SK-N-SH treated with all-trans-retinoic acid at 6 μM for 48 hours (cell line): ENCODE measurements around the gene BOLA3.

Experiments used
- ATAC-seq: fragments of 200-7000 bp; cut with Tn5 transposase; 3 replicates; pipeline ENCODE4 v1.9.1; 2020; ENCODE audit warnings: mild to moderate bottlenecking, moderate library complexity
- ARNTL ChIP-seq: fragments of 450-650 bp; formaldehyde crosslinking; IDR thresholded peaks from 2 replicates; pipeline ENCODE4 v1.5.0; 2020; ENCODE audit warnings: low read depth, mild to moderate bottlenecking, moderate library complexity, borderline replicate concordance
- BACH2 ChIP-seq: fragments of 250-450 bp; sonication (Bioruptor Pico); IDR thresholded peaks from 2 replicates; pipeline ENCODE4 v1.9.0; 2021; ENCODE audit warnings: mild to moderate bottlenecking, borderline replicate concordance
- ESRRG ChIP-seq: fragments of 250-450 bp; sonication (Bioruptor Pico); IDR thresholded peaks from 2 replicates; pipeline ENCODE4 v1.6.1; 2021; ENCODE audit warnings: mild to moderate bottlenecking
- ISL1 ChIP-seq: fragments of 250-450 bp; sonication (Bioruptor Pico); IDR thresholded peaks from 2 replicates; pipeline ENCODE4 v2.1.2; 2022; ENCODE audit warnings: mild to moderate bottlenecking, moderate library complexity
- OSR1 ChIP-seq: fragments of 250-450 bp; sonication (Bioruptor Pico); IDR thresholded peaks from 2 replicates; pipeline ENCODE4 v1.8.0; 2022; ENCODE audit warnings: moderate library complexity, mild to moderate bottlenecking, inconsistent platforms
- PPARA ChIP-seq: fragments of 250-450 bp; sonication (Bioruptor Pico); IDR thresholded peaks from 2 replicates; pipeline ENCODE4 v1.5.0; 2020; ENCODE audit warnings: mild to moderate bottlenecking, borderline replicate concordance
- RARB ChIP-seq: fragments of 250-450 bp; sonication (Bioruptor Pico); IDR thresholded peaks from 2 replicates; pipeline ENCODE4 v1.8.0; 2021; ENCODE audit warnings: mild to moderate bottlenecking, moderate library complexity
- SNAI2 ChIP-seq: fragments of 250-450 bp; sonication (Bioruptor Pico); IDR thresholded peaks from 2 replicates; pipeline ENCODE4 v1.5.0; 2020; ENCODE audit warnings: mild to moderate bottlenecking, moderate library complexity
- TCF4 ChIP-seq: fragments of 250-450 bp; sonication (Bioruptor Pico); IDR thresholded peaks from 2 replicates; pipeline ENCODE4 v1.8.0; 2021; ENCODE audit warnings: mild to moderate bottlenecking, moderate library complexity, borderline replicate concordance
- TOX ChIP-seq: fragments of 250-450 bp; sonication (Bioruptor Pico); IDR thresholded peaks from 2 replicates; pipeline ENCODE4 v1.8.0; 2021; ENCODE audit warnings: mild to moderate bottlenecking, moderate library complexity, borderline replicate concordance
- ZFP3 ChIP-seq: fragments of 250-450 bp; sonication (Bioruptor Pico); IDR thresholded peaks from 2 replicates; pipeline ENCODE4 v1.5.0; 2020; ENCODE audit warnings: mild to moderate bottlenecking, moderate library complexity
- ZFP30 ChIP-seq: fragments of 450-650 bp; formaldehyde crosslinking; IDR thresholded peaks from 2 replicates; pipeline ENCODE4 v1.5.0; 2022; ENCODE audit warnings: mild to moderate bottlenecking, moderate library complexity
- ZNF565 ChIP-seq: fragments of 450-650 bp; formaldehyde crosslinking; conservative IDR thresholded peaks from 2 replicates; pipeline ENCODE4 v1.5.0; 2020; ENCODE audit warnings: low read depth, mild to moderate bottlenecking, moderate library complexity
- ZNF70 ChIP-seq: fragments of 450-650 bp; formaldehyde crosslinking; IDR thresholded peaks from 2 replicates; pipeline ENCODE4 v1.5.0; 2020; ENCODE audit warnings: mild to moderate bottlenecking, moderate library complexity
- ZNF8 ChIP-seq: fragments of 450-650 bp; formaldehyde crosslinking; IDR thresholded peaks from 2 replicates; pipeline ENCODE4 v1.5.0; 2020; ENCODE audit warnings: mild to moderate bottlenecking, moderate library complexity
- TF ChIP-seq, protein P1 (sequence below): fragments of 250-450 bp; sonication (Bioruptor Pico); IDR thresholded peaks from 2 replicates; pipeline ENCODE4 v1.8.0; 2020; ENCODE audit warnings: mild to moderate bottlenecking, moderate library complexity, borderline replicate concordance
- TF ChIP-seq, protein P2 (sequence below): fragments of 250-450 bp; sonication (Bioruptor Pico); IDR thresholded peaks from 2 replicates; pipeline ENCODE4 v1.5.1; 2021; ENCODE audit warnings: mild to moderate bottlenecking, moderate library complexity
- TF ChIP-seq, protein P3 (sequence below): fragments of 250-450 bp; sonication (Bioruptor Pico); IDR thresholded peaks from 2 replicates; pipeline ENCODE4 v1.8.0; 2021; ENCODE audit warnings: low read depth, mild to moderate bottlenecking, moderate library complexity, borderline replicate concordance
- TF ChIP-seq, protein P4 (sequence below): fragments of 250-450 bp; sonication (Bioruptor Pico); IDR thresholded peaks from 2 replicates; pipeline ENCODE4 v1.5.0; 2020; ENCODE audit warnings: mild to moderate bottlenecking, moderate library complexity

Gene BOLA3

DNA sequence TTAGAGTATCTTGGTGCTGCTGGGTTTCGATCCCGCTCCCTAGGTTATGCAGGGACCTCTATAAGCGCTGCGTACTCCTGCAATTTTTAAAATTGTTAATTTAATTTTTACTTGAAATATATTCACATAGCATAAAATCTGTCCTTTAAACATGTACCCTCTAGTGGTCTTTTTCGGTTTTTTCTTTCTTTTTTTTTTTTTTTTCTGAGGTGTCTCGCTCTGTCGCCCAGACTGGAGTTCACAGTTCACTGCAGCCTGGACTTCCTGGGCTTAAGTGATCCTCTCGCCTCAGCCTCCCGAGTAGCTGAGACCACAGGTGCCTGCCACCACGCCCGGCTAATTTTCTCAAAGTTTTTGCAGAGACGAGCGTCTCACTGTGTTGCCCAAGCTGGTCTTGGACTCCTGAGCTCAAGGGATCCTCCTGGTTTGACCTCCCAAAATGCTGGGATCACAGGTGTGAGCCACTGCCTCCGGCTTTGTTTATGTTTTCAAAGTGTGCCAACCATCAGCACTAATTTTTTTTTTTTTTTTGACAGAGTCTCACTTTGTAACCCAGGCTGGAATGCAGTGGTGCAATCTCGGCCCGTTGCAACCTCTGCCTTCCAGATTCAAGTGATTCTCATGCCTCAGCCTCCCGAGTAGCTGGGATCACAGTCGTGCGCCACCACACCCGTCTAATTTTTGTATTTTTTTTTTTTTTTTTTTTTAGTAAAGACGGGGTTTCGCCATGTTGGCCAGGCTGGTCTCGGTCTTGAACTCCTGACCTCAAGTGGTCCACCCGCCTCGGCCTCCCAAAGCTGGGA lies 31.6 kb upstream of the BOLA3 start:
- peak; percentile 30 for ATAC-seq
- TF ChIP-seq OSR1 (CRISPR knock-in tag) (no peak), ESRRG (CRISPR knock-in tag) (no peak), PPARA (CRISPR knock-in tag) (no peak), ARNTL (CRISPR knock-in tag) (no peak), TCF4 (no peak)
- TF ChIP-seq, protein P1, sequence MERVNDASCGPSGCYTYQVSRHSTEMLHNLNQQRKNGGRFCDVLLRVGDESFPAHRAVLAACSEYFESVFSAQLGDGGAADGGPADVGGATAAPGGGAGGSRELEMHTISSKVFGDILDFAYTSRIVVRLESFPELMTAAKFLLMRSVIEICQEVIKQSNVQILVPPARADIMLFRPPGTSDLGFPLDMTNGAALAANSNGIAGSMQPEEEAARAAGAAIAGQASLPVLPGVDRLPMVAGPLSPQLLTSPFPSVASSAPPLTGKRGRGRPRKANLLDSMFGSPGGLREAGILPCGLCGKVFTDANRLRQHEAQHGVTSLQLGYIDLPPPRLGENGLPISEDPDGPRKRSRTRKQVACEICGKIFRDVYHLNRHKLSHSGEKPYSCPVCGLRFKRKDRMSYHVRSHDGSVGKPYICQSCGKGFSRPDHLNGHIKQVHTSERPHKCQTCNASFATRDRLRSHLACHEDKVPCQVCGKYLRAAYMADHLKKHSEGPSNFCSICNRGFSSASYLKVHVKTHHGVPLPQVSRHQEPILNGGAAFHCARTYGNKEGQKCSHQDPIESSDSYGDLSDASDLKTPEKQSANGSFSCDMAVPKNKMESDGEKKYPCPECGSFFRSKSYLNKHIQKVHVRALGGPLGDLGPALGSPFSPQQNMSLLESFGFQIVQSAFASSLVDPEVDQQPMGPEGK (CRISPR knock-in tag) = no peak
- TF ChIP-seq, protein P2, sequence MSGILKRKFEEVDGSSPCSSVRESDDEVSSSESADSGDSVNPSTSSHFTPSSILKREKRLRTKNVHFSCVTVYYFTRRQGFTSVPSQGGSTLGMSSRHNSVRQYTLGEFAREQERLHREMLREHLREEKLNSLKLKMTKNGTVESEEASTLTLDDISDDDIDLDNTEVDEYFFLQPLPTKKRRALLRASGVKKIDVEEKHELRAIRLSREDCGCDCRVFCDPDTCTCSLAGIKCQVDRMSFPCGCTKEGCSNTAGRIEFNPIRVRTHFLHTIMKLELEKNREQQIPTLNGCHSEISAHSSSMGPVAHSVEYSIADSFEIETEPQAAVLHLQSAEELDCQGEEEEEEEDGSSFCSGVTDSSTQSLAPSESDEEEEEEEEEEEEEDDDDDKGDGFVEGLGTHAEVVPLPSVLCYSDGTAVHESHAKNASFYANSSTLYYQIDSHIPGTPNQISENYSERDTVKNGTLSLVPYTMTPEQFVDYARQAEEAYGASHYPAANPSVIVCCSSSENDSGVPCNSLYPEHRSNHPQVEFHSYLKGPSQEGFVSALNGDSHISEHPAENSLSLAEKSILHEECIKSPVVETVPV (CRISPR knock-in tag) = no peak

DNA sequence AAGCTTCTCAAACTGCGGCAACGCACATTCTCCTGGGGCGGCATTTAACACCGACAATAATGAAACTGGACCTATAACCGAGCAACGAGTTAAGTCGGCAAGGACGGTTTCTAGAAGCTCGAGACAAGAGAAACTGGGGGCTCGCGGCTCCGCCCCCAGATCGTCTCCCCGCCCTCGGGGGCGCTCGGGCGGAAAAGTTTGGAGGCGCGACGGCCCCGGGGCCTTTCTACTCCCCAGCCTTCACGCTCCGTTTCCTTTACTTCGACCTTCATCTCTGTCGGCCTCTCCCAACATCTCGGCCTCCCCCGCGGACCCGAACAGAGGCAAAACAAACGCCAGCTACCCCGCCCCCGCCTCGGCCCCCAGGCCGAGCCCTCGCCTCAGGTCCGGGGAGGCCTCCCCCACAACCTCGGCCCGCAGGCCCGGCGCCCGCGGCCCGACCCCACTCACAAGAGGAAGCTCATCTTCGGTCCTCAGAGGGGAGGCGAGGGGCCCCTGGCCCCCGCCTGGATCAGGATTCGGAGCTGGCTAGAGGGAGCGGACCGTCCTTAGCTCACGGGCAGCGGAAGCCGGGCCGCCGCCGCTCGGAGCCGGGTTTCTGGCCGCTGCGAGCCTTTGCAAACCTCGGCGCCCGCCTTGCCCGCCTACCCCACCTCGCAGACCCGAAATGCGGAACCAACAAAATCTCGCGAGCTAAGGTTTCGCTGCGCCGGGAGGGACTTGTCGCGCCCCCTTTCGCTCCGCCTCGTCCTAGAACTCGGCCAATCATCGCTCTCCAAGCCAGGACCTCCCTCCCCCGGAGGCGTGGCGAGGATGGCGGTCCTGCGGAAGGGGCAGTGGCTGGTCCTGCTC lies 30.7 kb upstream of the BOLA3 start, which contains the start of gene MOB1A:
MOB1A (minus strand) TSS at position 669 of the 852 bp plus-strand sequence; CDS start at position 464, 205 bp downstream.
- TF ChIP-seq OSR1 (CRISPR knock-in tag) = no peak
- TF ChIP-seq SNAI2 (CRISPR knock-in tag) = no peak
- 0 out of 2 replicates have a peak, but pooled peaks have one; percentile 65 for TF ChIP-seq ZFP3
- TF ChIP-seq, protein P1 (CRISPR knock-in tag) = peak; percentile 82
- peak; percentile 98 for ATAC-seq

DNA sequence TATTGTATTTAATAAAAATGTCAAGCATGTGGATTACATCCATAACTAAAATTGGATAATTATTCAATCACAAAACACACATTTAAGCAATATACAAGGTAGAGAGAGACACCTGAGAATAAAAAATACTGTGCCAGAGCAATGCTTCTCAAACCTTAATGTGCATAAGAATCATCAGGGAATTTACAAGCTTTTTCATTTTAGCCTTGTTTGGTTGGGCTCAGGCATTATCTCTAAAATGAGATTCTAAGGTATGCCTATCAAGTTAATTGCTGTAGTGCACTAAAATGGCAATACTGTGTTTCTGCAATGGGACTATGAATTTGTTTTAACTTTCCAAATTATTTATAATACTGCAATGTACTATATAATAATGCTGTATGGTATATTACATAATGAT lies 30.0 kb upstream of the BOLA3 start:
- no peak for ATAC-seq
- TF ChIP-seq ISL1 (CRISPR knock-in tag) = no peak
- TF ChIP-seq TOX (CRISPR knock-in tag) = no peak
- no peak for TF ChIP-seq RARB (CRISPR knock-in tag)
- no peak for TF ChIP-seq ZNF70 (CRISPR knock-in tag)
- no peak for TF ChIP-seq BACH2
- TF ChIP-seq, protein P3, sequence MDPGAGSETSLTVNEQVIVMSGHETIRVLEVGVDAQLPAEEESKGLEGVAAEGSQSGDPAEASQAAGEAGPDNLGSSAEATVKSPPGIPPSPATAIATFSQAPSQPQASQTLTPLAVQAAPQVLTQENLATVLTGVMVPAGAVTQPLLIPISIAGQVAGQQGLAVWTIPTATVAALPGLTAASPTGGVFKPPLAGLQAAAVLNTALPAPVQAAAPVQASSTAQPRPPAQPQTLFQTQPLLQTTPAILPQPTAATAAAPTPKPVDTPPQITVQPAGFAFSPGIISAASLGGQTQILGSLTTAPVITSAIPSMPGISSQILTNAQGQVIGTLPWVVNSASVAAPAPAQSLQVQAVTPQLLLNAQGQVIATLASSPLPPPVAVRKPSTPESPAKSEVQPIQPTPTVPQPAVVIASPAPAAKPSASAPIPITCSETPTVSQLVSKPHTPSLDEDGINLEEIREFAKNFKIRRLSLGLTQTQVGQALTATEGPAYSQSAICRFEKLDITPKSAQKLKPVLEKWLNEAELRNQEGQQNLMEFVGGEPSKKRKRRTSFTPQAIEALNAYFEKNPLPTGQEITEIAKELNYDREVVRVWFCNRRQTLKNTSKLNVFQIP (CRISPR knock-in tag) = no peak
- no peak for TF ChIP-seq ZFP30 (CRISPR knock-in tag)
- TF ChIP-seq ESRRG (CRISPR knock-in tag) = no peak
- TF ChIP-seq, protein P1 (CRISPR knock-in tag) = no peak
- TF ChIP-seq PPARA (CRISPR knock-in tag) = no peak
- TF ChIP-seq SNAI2 (CRISPR knock-in tag) = no peak
- no peak for TF ChIP-seq ZFP3
- TF ChIP-seq, protein P4, sequence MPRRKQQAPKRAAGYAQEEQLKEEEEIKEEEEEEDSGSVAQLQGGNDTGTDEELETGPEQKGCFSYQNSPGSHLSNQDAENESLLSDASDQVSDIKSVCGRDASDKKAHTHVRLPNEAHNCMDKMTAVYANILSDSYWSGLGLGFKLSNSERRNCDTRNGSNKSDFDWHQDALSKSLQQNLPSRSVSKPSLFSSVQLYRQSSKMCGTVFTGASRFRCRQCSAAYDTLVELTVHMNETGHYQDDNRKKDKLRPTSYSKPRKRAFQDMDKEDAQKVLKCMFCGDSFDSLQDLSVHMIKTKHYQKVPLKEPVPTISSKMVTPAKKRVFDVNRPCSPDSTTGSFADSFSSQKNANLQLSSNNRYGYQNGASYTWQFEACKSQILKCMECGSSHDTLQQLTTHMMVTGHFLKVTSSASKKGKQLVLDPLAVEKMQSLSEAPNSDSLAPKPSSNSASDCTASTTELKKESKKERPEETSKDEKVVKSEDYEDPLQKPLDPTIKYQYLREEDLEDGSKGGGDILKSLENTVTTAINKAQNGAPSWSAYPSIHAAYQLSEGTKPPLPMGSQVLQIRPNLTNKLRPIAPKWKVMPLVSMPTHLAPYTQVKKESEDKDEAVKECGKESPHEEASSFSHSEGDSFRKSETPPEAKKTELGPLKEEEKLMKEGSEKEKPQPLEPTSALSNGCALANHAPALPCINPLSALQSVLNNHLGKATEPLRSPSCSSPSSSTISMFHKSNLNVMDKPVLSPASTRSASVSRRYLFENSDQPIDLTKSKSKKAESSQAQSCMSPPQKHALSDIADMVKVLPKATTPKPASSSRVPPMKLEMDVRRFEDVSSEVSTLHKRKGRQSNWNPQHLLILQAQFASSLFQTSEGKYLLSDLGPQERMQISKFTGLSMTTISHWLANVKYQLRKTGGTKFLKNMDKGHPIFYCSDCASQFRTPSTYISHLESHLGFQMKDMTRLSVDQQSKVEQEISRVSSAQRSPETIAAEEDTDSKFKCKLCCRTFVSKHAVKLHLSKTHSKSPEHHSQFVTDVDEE = no peak
- TF ChIP-seq, protein P2 (CRISPR knock-in tag) = no peak
- no peak for TF ChIP-seq OSR1 (CRISPR knock-in tag)
- TF ChIP-seq ARNTL (CRISPR knock-in tag) = no peak
- TF ChIP-seq ZNF565 (CRISPR knock-in tag) = no peak
- no peak for TF ChIP-seq ZNF8
